Spleen (tissue), 11 donors: ENCODE data around the gene PANX2. TPM values are rescaled to one million over a fixed set of nuclear protein-coding genes. Genes with fewer than 3 reads are reported as not detected.

Source experiments
- DNase-seq: peaks from one replicate; pipeline ENCODE4 v3.0.0-alpha.2; 2020
- H3K27ac ChIP-seq, 8 donors: fragments of 200-600 bp; sonication (generic) in 7 of 8; 1 replicate in 4 of 8; 2 replicates in 4 of 8; pipeline versions ENCODE4 v1.5.0 to v1.8.0; 2016 to 2021; ENCODE audit warnings: inconsistent platforms in 4 of 8, mild to moderate bottlenecking in 4 of 8, moderate library complexity in 1 of 8
- H3K27me3 ChIP-seq, 7 donors: fragments of 200-600 bp; sonication (generic) in 6 of 7; replicated peaks in 1 of 7; 1 replicate in 4 of 7; 2 replicates in 3 of 7; pipeline versions ENCODE4 v1.5.0 to v1.8.0; 2016 to 2021; ENCODE audit warnings: inconsistent platforms in 3 of 7, mild to moderate bottlenecking in 1 of 7
- H3K36me3 ChIP-seq, 6 donors: fragments of 200-600 bp; sonication (generic) in 5 of 6; 1 replicate in 4 of 6; 2 replicates in 2 of 6; pipeline versions ENCODE4 v1.5.0 to v1.8.0; 2016 to 2021; ENCODE audit warnings: inconsistent platforms in 2 of 6
- H3K4me1 ChIP-seq, 6 donors: fragments of 200-600 bp; sonication (generic) in 5 of 6; 1 replicate in 3 of 6; 2 replicates in 3 of 6; pipeline versions ENCODE4 v1.5.0 to v1.8.0; 2016 to 2021; ENCODE audit warnings: inconsistent platforms in 3 of 6
- H3K4me3 ChIP-seq, 8 donors: fragments of 200-600 bp; sonication (generic) in 7 of 8; 1 replicate in 4 of 8; 2 replicates in 4 of 8; pipeline versions ENCODE4 v1.5.0 to v1.8.0; 2016 to 2021; ENCODE audit warnings: inconsistent platforms in 4 of 8, mild to moderate bottlenecking in 4 of 8, moderate library complexity in 2 of 8
- H3K9me3 ChIP-seq, 8 donors: fragments of 200-600 bp; sonication (generic) in 7 of 8; 1 replicate in 4 of 8; 2 replicates in 4 of 8; pipeline versions ENCODE4 v1.5.0 to v1.8.0; 2016 to 2021; ENCODE audit warnings: inconsistent platforms in 4 of 8
- CTCF ChIP-seq, 11 experiments: fragments of 200-600 bp in 7 of 11; fragments of 450-650 bp in 4 of 11; sonication (generic) in 4 of 11; IDR thresholded peaks in 8 of 11; conservative IDR thresholded peaks in 3 of 11; 1 replicate in 7 of 11; 2 replicates in 4 of 11; pipeline versions ENCODE4 v1.4.0 to v1.8.0; 2016 to 2021; ENCODE audit warnings: antibody characterized with exemption in 11 of 11, inconsistent platforms in 4 of 11, mild to moderate bottlenecking in 1 of 11
- POLR2A ChIP-seq, 3 donors: fragments of 450-650 bp; IDR thresholded peaks; one replicate each; pipeline ENCODE4 v1.5.1; 2017; ENCODE audit warnings: antibody characterized with exemption in 3 of 3, mild to moderate bottlenecking in 1 of 3
- POLR2AphosphoS5 ChIP-seq, 3 donors: sonication (generic); formaldehyde crosslinking; IDR thresholded peaks; one replicate each; pipeline ENCODE4 v1.5.1; 2017; ENCODE audit warnings: antibody characterized with exemption in 3 of 3
- WGBS, 5 donors: extraction: QIAGEN DNeasy Blood & Tissue Kit in 3 of 5; methylation state at CpG; one replicate each; pipeline versions ENCODE4 v1.1.5 to v1.1.7; 2013 to 2018; 5-methylcytosine and 5-hydroxymethylcytosine counted together
- intact Hi-C: fragments of 100-400 bp; cut with DNase I; formaldehyde crosslinking; loops from one replicate; pipeline ENCODE4 v1.15.0; 2023; ENCODE audit warnings: low total_unique reads
- polyA plus RNA-seq, 3 donors: library from polyadenylated mRNA; stranded (reverse); fragments of 200-250 nt; gene quantifications; one replicate each; pipeline ENCODE4 v1.2.1, GENCODE V29; 2013
- total RNA-seq, 7 donors: library from RNA; depleted of rRNA in 3 of 7; stranded (reverse); fragments of >200 nt in 3 of 7; fragmentation: NEBNext Ultra II Directional in 4 of 7; extraction: Animal tissue kit (Norgen Biotek cat#: 25700) in 4 of 7; gene quantifications; one replicate each; pipeline versions ENCODE4 v1.1.0 to v1.2.1, GENCODE V29; 2016 to 2021
- donor health status: healthy with polysubstance abuse.
- donor health status: DM: no; HTN: no; CAD: no; lungs with moderate emphysema.
- donor health status: DM: no; HTN: no; CAD: no.
- donor health status: Bipolar disorder and iron deficiency.
- donor health status: healthy.
- donor health status: DM: no; HTN: no; CAD: no.
- donor health status: DM: yes; HTN: yes; CAD: no.

The PANX2 gene
- total and polyA plus RNA-seq, 10 donors: 0.11 to 4.6 (median 1.6) TPM

DNA sequence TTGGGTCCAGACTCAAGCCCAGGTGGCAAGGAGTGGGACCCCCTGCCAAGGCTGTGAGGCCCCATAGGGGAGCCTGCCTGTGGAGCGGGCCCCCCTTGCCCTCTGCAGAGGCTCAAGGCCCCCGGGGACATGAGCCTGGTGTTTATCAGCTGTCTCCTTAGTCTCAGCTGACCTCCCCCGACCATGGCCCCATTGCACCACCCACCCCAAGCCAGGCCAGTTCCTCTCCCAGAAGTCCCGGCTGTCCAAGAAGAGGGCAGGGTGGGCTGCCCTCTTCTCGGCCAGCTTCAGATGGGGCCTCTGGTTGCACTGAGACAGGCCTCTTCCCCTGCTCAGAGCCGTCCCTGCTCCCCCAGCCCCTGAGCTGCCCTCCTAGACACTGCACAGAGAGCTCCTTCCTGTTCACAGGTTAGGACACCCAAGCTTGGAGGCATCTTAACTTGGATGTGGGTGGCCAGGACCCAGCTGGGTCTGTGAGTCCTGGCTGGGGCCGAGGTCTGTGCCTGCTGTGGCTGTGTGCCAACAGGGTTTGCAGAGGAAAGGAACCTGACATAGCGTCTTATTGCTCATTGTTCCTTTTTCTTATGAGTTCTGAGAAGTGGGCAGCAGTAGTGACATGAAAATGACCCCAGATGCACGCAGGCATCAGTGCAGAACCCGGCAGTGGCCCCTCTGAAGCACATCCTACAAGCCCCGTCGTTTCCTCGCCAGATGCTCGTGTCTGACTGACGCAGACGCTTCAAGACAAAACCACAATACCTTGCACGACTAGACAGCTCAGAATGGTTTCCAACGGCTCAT lies 20.6 kb downstream of the PANX2 start:
- Histone ChIP-seq H3K27ac (peak overlapping the region; percentile 85 to 99 (median 96)), H3K36me3 (peaks cover 0 to 34% (median 25%) of the 10 kb centered on the region in 6 donors), H3K27me3 (no peaks in the 10 kb centered on the region), H3K9me3 (no peaks in the 10 kb centered on the region), H3K4me1 (peaks cover 60 to 100% (median 92%) of the 10 kb centered on the region in 6 donors), H3K4me3 (peak overlapping the region; percentile 20 to 68 (median 42))
- DNase-seq: peak; percentile 94
- WGBS, 5 donors: 19 to 46% (median 25%) methylated on average over 13 to 18 of the region's 18 CpGs
- TF ChIP-seq POLR2A (IDR thresholded peaks at IDR 0.05) (peak in 1 of 3 donors; percentile 20), POLR2AphosphoS5 (IDR thresholded peaks at IDR 0.05) (peak in 2 of 3 donors; percentile 76 to 91), CTCF (IDR thresholded peaks at IDR 0.05 in 8 of 11, conservative IDR thresholded peaks at IDR 0.05 in 3 of 11) (no peak)
- intact Hi-C loops: no loop called here

DNA sequence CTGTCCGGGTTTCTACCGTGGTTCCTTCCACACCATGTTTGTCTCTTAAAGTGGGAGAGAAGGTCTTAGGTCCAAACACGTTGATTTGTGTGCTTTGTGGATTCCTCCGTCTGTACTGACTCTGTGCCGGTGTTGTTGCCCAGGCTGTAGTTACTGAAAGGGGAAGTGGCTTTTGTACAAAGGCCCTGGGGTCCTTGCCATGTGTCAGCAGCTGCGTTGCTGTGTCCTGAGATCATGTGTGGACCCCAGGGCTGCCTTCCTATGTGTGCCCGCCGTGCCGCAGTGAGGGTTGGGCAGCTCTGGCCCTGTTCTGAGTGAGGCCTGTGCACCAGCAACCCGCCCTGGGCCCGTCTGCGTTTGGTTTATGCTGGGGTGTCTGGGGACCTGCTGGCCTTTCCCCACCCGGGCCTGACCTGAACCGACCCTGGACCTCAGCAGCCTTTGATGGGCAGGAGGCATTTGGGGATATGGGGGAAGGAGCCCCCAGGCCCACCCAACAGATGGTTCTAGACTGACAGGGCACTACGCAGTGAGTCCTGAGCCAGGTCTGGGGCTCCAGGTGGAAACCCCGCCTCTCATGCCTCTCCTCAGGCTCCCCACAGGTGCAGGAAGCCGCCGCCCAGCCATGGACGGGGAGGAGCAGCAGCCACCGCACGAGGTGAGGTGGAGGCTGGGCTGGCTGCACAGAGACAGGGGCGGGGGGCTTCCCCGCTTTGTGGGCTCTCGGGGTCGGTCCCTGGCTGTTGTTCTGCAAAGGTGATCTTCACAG lies 22.1 kb downstream of the PANX2 start:
- 41 to 66% (median 47%) methylated on average over 23 to 25 of the region's 25 CpGs for WGBS, 5 donors
- intact Hi-C loops: no loop called here
- Histone ChIP-seq H3K9me3 (no peaks in the 10 kb centered on the region), H3K4me1 (peaks cover 49 to 90% (median 77%) of the 10 kb centered on the region in 6 donors), H3K27me3 (no peaks in the 10 kb centered on the region), H3K27ac (peak overlapping the region; percentile 85 to 99 (median 96)), H3K4me3 (peak overlapping the region in 5 of 8 donors; percentile 15 to 68 (median 40)), H3K36me3 (peaks cover 0 to 48% (median 37%) of the 10 kb centered on the region in 6 donors)
- DNase-seq: peak; percentile 89
- TF ChIP-seq CTCF (IDR thresholded peaks at IDR 0.05 in 8 of 11, conservative IDR thresholded peaks at IDR 0.05 in 3 of 11) (no peak), POLR2AphosphoS5 (IDR thresholded peaks at IDR 0.05) (peak; percentile 54 to 78 (median 57)), POLR2A (IDR thresholded peaks at IDR 0.05) (no peak)

GRCh38 chr22:50193621-50194020 lies 23.1 kb downstream of the PANX2 start:
- peak overlapping the region in 3 of 8 donors; percentile 30 to 99 (median 98) for H3K27ac ChIP-seq
- H3K4me1 ChIP-seq: peaks cover 48 to 90% (median 68%) of the 10 kb centered on the region in 6 donors
- DNase-seq: no peak
- TF ChIP-seq CTCF (IDR thresholded peaks at IDR 0.05 in 8 of 11, conservative IDR thresholded peaks at IDR 0.05 in 3 of 11): no peak
- no peak for TF ChIP-seq POLR2AphosphoS5 (IDR thresholded peaks at IDR 0.05)
- no peak for TF ChIP-seq POLR2A (IDR thresholded peaks at IDR 0.05)
- no peak overlapping the region for H3K4me3 ChIP-seq
- H3K9me3 ChIP-seq: no peaks in the 10 kb centered on the region
- intact Hi-C loops: no loop called here
- no peaks in the 10 kb centered on the region for H3K27me3 ChIP-seq
- H3K36me3 ChIP-seq: peaks cover 0 to 58% (median 46%) of the 10 kb centered on the region in 6 donors
- 90 to 97% (median 91%) methylated on average over 2 to 8 of the region's 8 CpGs for WGBS, 5 donors
